A549 (cell line): ENCODE measurements around the gene TSPYL4. TPM values are rescaled to one million over a fixed set of nuclear protein-coding genes. Genes with fewer than 3 reads are reported as not detected.

Source experiments
- ATAC-seq, 2 experiments: fragments of 200-7000 bp in 1 of 2; fragments of >200 bp in 1 of 2; cut with Nextera tagmentation in 1 of 2; cut with Tn5 transposase in 1 of 2; 3 replicates each; pipeline versions ENCODE4 v1.8.0 to v1.9.1; 2018 to 2020; ENCODE audit warnings: mild to moderate bottlenecking in 1 of 2, moderate library complexity in 1 of 2
- CTCF ChIA-PET: fragments of 300-600 bp; sonication (Branson Sonifier 250); formaldehyde crosslinking; extraction: SDS; loops from one replicate; lab custom pipeline; 2021; ENCODE audit warnings: antibody characterized with exemption, inconsistent platforms; lab: Yijun Ruan, JAX
- POLR2A ChIA-PET: fragments of 350-600 bp; formaldehyde crosslinking; extraction: SDS; loops from one replicate; lab custom pipeline; 2021; ENCODE audit warnings: antibody characterized with exemption, inconsistent platforms; lab: Yijun Ruan, JAX
- DNase-seq, 2 experiments: peaks; one replicate each; pipeline versions ENCODE4 v3.0.0 to v3.0.0-alpha.2; 2011 to 2016; ENCODE audit warnings: low read depth in 1 of 2, low spot score in 1 of 2
- FAIRE-seq: peaks from 2 replicates; lab custom pipeline; 2011; peaks lifted over from hg19 to GRCh38; lab: Jason Lieb, UNC
- H3K27ac ChIP-seq, 2 experiments: fragments of >200 bp; sonication (Bioruptor Twin); formaldehyde crosslinking; 3 replicates each; pipeline ENCODE4 v1.5.1; 2016 to 2017
- H3K4me1 ChIP-seq: fragments of >200 bp; sonication (Bioruptor Twin); formaldehyde crosslinking; 3 replicates; pipeline ENCODE4 v1.6.1; 2016
- H3K4me2 ChIP-seq: fragments of >200 bp; sonication (Bioruptor Twin); formaldehyde crosslinking; 3 replicates; pipeline ENCODE4 v1.6.1; 2016
- H3K4me3 ChIP-seq: fragments of >200 bp; sonication (Bioruptor Twin); formaldehyde crosslinking; 3 replicates; pipeline ENCODE4 v1.5.1; 2016
- H3K9me3 ChIP-seq: fragments of >200 bp; sonication (Bioruptor Twin); formaldehyde crosslinking; 3 replicates; pipeline ENCODE4 v1.6.1; 2016
- CEBPB ChIP-seq, 2 experiments: fragments of >200 bp in 1 of 2; sonication (Bioruptor Twin) in 1 of 2; formaldehyde crosslinking in 1 of 2; IDR thresholded peaks; 2 replicates each; pipeline ENCODE4 v1.6.1; 2012 to 2016
- EHF ChIP-seq: fragments of 250-450 bp; sonication (Bioruptor Pico); IDR thresholded peaks from 2 replicates; pipeline ENCODE4 v1.5.0; 2020; ENCODE audit warnings: mild to moderate bottlenecking
- EHMT2 ChIP-seq: fragments of 200-600 bp; sonication (generic); IDR thresholded peaks from 2 replicates; pipeline ENCODE4 v1.6.1; 2016; ENCODE audit warnings: antibody characterized with exemption, low read depth, mild to moderate bottlenecking, moderate library complexity
- ESRRA ChIP-seq: fragments of 150-350 bp; IDR thresholded peaks from 2 replicates; pipeline ENCODE4 v1.6.1; 2014; ENCODE audit warnings: mild to moderate bottlenecking, low read length, borderline replicate concordance
- FOSB ChIP-seq: fragments of 250-450 bp; sonication (Bioruptor Pico); IDR thresholded peaks from 2 replicates; pipeline ENCODE4 v1.5.0; 2020; ENCODE audit warnings: mild to moderate bottlenecking, moderate library complexity
- FOSL2 ChIP-seq, 2 experiments: fragments of 450-650 bp in 1 of 2; fragments of >200 bp in 1 of 2; sonication (Bioruptor Twin) in 1 of 2; formaldehyde crosslinking; IDR thresholded peaks; 2 replicates each; pipeline versions ENCODE4 v1.5.0 to v1.6.1; 2016 to 2020; ENCODE audit warnings: mild to moderate bottlenecking in 1 of 2, moderate library complexity in 1 of 2
- FOXS1 ChIP-seq: fragments of 250-450 bp; sonication (Bioruptor Pico); IDR thresholded peaks from 2 replicates; pipeline ENCODE4 v1.5.0; 2020; ENCODE audit warnings: mild to moderate bottlenecking, moderate library complexity
- HEYL ChIP-seq: fragments of 250-450 bp; sonication (Bioruptor Pico); IDR thresholded peaks from 2 replicates; pipeline ENCODE4 v1.8.0; 2021; ENCODE audit warnings: mild to moderate bottlenecking, moderate library complexity
- HMGXB4 ChIP-seq: fragments of 250-450 bp; sonication (Bioruptor Pico); IDR thresholded peaks from 2 replicates; pipeline ENCODE4 v1.5.0; 2021; ENCODE audit warnings: mild to moderate bottlenecking, moderate library complexity, borderline replicate concordance
- HOXA7 ChIP-seq: fragments of 250-450 bp; sonication (Bioruptor Pico); IDR thresholded peaks from 2 replicates; pipeline ENCODE4 v1.5.0; 2020; ENCODE audit warnings: mild to moderate bottlenecking, moderate library complexity
- KDM1A ChIP-seq: fragments of 200-600 bp; sonication (generic); IDR thresholded peaks from 2 replicates; pipeline ENCODE4 v1.6.1; 2016; ENCODE audit warnings: low read depth, mild to moderate bottlenecking
- NFE2L2 ChIP-seq: fragments of 150-350 bp; conservative IDR thresholded peaks from 2 replicates; pipeline ENCODE4 v1.6.1; 2014; ENCODE audit warnings: low read length
- POLR2A ChIP-seq: IDR thresholded peaks from 2 replicates; pipeline ENCODE4 v1.6.1; 2012; ENCODE audit warnings: mild to moderate bottlenecking, low read length
- POLR2AphosphoS2 ChIP-seq: conservative IDR thresholded peaks from 2 replicates; pipeline ENCODE4 v1.6.1; 2012; ENCODE audit warnings: low read length, improper control_type of control experiment, inconsistent platforms
- RAD21 ChIP-seq, 2 experiments: fragments of >200 bp in 1 of 2; sonication (Bioruptor Twin) in 1 of 2; formaldehyde crosslinking in 1 of 2; IDR thresholded peaks in 1 of 2; conservative IDR thresholded peaks in 1 of 2; 2 replicates in 1 of 2; 3 replicates in 1 of 2; pipeline ENCODE4 v1.6.1; 2012 to 2018; ENCODE audit warnings: inconsistent platforms in 1 of 2
- RARB ChIP-seq: fragments of 250-450 bp; sonication (Bioruptor Pico); IDR thresholded peaks from 2 replicates; pipeline ENCODE4 v1.8.0; 2021; ENCODE audit warnings: mild to moderate bottlenecking, moderate library complexity
- REST ChIP-seq: fragments of 200-600 bp; sonication (generic); IDR thresholded peaks from 2 replicates; pipeline ENCODE4 v1.6.1; 2016; ENCODE audit warnings: antibody characterized with exemption, mild to moderate bottlenecking, moderate library complexity
- RFX5 ChIP-seq: fragments of 450-650 bp; IDR thresholded peaks from 2 replicates; pipeline ENCODE4 v1.7.1; 2014; ENCODE audit warnings: antibody characterized with exemption, mild to moderate bottlenecking, moderate library complexity
- USF2 ChIP-seq: fragments of 450-650 bp; IDR thresholded peaks from 2 replicates; pipeline ENCODE4 v1.6.1; 2014; ENCODE audit warnings: antibody characterized with exemption
- ZNF302 ChIP-seq: fragments of 250-450 bp; sonication (Bioruptor Pico); IDR thresholded peaks from 2 replicates; pipeline ENCODE4 v1.9.0; 2021; ENCODE audit warnings: inconsistent platforms, mild to moderate bottlenecking, moderate library complexity
- ZSCAN20 ChIP-seq: fragments of 250-450 bp; sonication (Bioruptor Pico); IDR thresholded peaks from 2 replicates; pipeline ENCODE4 v1.8.0; 2022; ENCODE audit warnings: mild to moderate bottlenecking, moderate library complexity
- WGBS: methylation state at CpG from one replicate; pipeline ENCODE4 v1.1.6; 2017; ENCODE audit errors: missing lambda C conversion rate; 5-methylcytosine and 5-hydroxymethylcytosine counted together
- polyA plus RNA-seq, 4 experiments: library from polyadenylated mRNA; depleted of rRNA in 3 of 4; stranded (reverse); fragments of >200 nt; fragmentation: RNase III in 1 of 4; extraction: RNeasy Plus Mini Kit Qiagen cat#74134 plus additional on column Dnase treatment in 1 of 4; gene quantifications; 2 replicates in 3 of 4; 3 replicates in 1 of 4; pipeline ENCODE4 v1.2.3, GENCODE V29; 2011 to 2017

TSPYL4 gene
- polyA plus RNA-seq, 2 of the 4 experiments (the other 2 are of a cell fraction): 3.9 to 5.6 TPM

GRCh38 chr6:116210750-116211425, 43.0 kb downstream of the TSPYL4 start:
- ATAC-seq: peak; percentile 76 to 77; a peak in 5 of 6 replicates
- H3K4me1 ChIP-seq: peaks cover 20% of the 10 kb centered on the region
- POLR2A ChIA-PET: no interaction called here
- no peaks in the 10 kb centered on the region for H3K9me3 ChIP-seq
- H3K4me3 ChIP-seq: no peak overlapping the region
- FAIRE-seq: no peak
- DNase-seq: peak in 1 of 2 experiments; percentile 33
- peak overlapping the region; percentile 48 for H3K4me2 ChIP-seq
- H3K27ac ChIP-seq: peak overlapping the region; percentile 17 to 64; a peak in 4 of 6 replicates
- WGBS: 30% methylated on average over 3 of the region's 3 CpGs
- CTCF ChIA-PET: no interaction called here
- no peak for TF ChIP-seq FOXS1 (CRISPR knock-in tag)
- TF ChIP-seq FOSL2 (IDR thresholded peaks at IDR 0.05): 0 out of 2 replicates have a peak, but pooled peaks have one; percentile 12
- no peak for TF ChIP-seq FOSL2 (CRISPR knock-in tag; IDR thresholded peaks at IDR 0.05)

- Histone ChIP-seq H3K9me3 (no peaks in the 10 kb centered on the region), H3K27ac (peak overlapping the region in 1 of 2 experiments; percentile 38; a peak in 1 of 6 replicates), H3K4me3 (no peak overlapping the region), H3K4me1 (peaks cover 20% of the 10 kb centered on the region), H3K4me2 (peak overlapping the region; percentile 48)
- no peak for DNase-seq
- WGBS: 74% methylated on average over 5 of the region's 5 CpGs
- FAIRE-seq: no peak
- CTCF ChIA-PET: no interaction called here
- no peak for TF ChIP-seq ESRRA
- TF ChIP-seq ZSCAN20 (CRISPR knock-in tag): no peak
- TF ChIP-seq RARB (CRISPR knock-in tag): no peak
- no peak for TF ChIP-seq POLR2AphosphoS2
- no peak for TF ChIP-seq REST
- TF ChIP-seq ZNF302 (CRISPR knock-in tag): no peak
- no peak for TF ChIP-seq CEBPB (IDR thresholded peaks at IDR 0.05)
- TF ChIP-seq HOXA7: no peak
- TF ChIP-seq RAD21 (conservative IDR thresholded peaks at IDR 0.05 in 1 of 2, IDR thresholded peaks at IDR 0.05 in 1 of 2): no peak
- no peak for ATAC-seq
- POLR2A ChIA-PET: no interaction called here
Observed at GRCh38 chr6:116210316-116210715, 43.6 kb downstream of the TSPYL4 start.

GRCh38 chr6:116208056-116208785, 45.7 kb downstream of the TSPYL4 start:
- FAIRE-seq: no peak
- ChIA-PET POLR2A (no interaction called here), CTCF (interaction anchor here (2.3 kb wide), 1 partner anchor 11 kb away, joined by 7 read pairs; no protein-coding TSS in a partner anchor)
- ATAC-seq: no peak
- DNase-seq: no peak
- H3K4me1 ChIP-seq: peaks cover 20% of the 10 kb centered on the region
- H3K9me3 ChIP-seq: no peaks in the 10 kb centered on the region
- no peak overlapping the region for H3K4me3 ChIP-seq
- H3K4me2 ChIP-seq: no peak overlapping the region
- H3K27ac ChIP-seq: no peak overlapping the region
- TF ChIP-seq NFE2L2 (no peak), HEYL (no peak), KDM1A (no peak), USF2 (no peak), HMGXB4 (CRISPR knock-in tag) (no peak), EHMT2 (no peak), ZNF302 (CRISPR knock-in tag) (no peak), FOSB (CRISPR knock-in tag) (no peak), EHF (CRISPR knock-in tag) (no peak), RFX5 (no peak), POLR2A (no peak)
- WGBS: 72% methylated on average over 4 of the region's 4 CpGs
